ENCODE results near the gene INSL3. TPM values are rescaled to one million over a fixed set of nuclear protein-coding genes. Genes with fewer than 3 reads are reported as not detected.
A peak's percentile ranks its signal among the peaks of the same experiment; 100 is the strongest.
"Not testable (repeated sequence)": the region's sequence is repeated elsewhere in the genome, so short reads cannot be mapped to it uniquely, and the experiment has no call there.

INSL3 gene
- total RNA-seq, 1 donor = 0.81 TPM

DNA sequence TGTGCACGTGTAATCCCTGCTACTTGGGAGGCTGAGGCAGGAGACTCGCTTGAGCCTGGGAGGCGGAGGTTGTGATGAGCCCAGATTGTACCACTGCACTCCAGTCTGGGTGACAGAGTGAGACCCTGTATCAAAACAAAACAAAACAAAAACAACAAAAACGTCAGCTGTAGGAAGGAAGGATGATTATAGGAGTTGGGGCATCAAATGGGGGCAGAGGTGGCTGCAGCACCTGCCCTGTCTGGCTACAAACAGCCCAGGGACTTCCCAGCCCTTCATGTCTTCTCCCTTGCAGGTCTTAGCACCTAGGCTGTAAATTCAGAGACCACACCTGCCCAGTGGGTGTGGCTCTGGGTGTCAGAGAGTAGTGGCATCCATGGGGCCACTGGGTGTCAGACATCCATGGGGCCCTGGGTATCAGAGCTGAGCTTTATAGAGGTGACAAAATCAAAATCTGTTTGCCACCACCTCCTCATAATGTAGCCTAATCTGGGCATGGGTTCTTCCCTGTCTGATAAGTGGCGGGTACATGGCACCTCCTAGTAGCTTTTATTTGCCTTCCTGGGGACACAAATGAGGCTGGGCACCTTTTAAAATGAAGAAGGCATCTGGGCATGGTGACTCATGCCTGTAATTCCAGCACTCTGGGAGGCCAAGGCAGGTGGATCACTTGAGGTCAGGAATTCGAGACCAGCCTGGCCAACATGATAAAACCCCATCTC is 31.1 kb downstream of the INSL3 start:
- DNase-seq (ENCODE audit: low read depth in 2 of 3, low spot score in 2 of 3) = no peak

GRCh38 chr19:17788632-17789031 is 32.7 kb downstream of the INSL3 start:
- no peak for DNase-seq (ENCODE audit: low read depth in 2 of 3, low spot score in 2 of 3)

- DNase-seq (ENCODE audit: low read depth in 2 of 3, low spot score in 2 of 3) = no peak
Observed at GRCh38 chr19:17787274-17787913, 33.9 kb downstream of the INSL3 start.

GRCh38 chr19:17784201-17785008 is 36.9 kb downstream of the INSL3 start:
- peak; percentile 57 to 83 (median 64) for DNase-seq (ENCODE audit: low read depth in 2 of 3, low spot score in 2 of 3)

- not testable (repeated sequence) for DNase-seq (ENCODE audit: low read depth in 2 of 3, low spot score in 2 of 3)
Observed at GRCh38 chr19:17783721-17784120, 37.6 kb downstream of the INSL3 start.

GRCh38 chr19:17780781-17781180 is 40.5 kb downstream of the INSL3 start:
- no peak for DNase-seq (ENCODE audit: low read depth in 2 of 3, low spot score in 2 of 3)

DNA sequence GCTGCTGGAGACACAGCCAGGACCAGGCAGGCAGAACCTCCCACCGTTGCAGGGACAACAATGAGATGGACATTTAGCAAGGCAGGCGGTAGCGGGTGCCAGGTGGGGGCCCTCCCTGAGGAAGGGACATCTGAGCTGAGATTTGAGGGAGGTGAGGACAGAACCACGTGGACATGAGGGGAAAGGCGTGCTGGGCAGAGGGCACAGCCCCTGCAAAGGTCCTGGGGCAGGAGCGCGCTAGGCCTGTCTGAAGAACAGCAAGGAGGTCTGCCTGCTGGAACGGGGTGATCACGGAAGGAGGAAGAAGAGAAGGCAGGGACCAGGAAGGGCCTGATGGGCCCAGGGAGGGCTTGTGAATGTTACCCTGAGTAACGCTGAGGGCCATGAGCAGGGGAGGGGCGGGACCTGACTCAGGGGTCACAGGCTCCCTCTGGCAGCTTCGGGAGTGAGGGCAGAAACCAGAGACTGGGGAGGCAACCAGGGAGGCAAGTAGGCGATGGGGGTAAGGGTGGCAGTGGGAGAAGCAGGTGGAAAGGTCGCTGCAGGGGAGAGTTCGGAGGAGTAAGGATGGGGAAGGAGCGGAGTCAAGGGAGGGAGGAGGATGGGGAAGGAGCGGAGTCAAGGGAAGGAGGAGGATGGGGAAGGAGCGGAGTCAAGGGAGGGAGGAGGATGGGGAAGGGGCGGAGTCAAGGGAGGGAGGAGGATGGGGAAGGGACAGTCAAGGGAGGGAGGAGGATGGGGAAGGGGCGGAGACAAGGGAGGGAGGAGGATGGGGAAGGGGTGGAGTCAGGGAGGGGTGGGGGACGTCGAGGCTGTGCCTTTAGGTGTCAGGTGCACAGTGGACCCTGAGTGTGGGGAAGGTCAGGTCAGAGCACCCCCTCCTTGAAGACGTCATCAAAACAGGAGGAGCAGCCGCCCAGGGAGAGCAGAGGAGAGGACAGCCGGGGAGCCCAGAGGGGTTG is 42.1 kb downstream of the INSL3 start:
- DNase-seq (ENCODE audit: low read depth in 2 of 3, low spot score in 2 of 3) = peak in 2 of 3 donors; percentile 65 to 75

GRCh38 chr19:17778251-17778967 is 42.9 kb downstream of the INSL3 start:
- peak in 2 of 3 donors; percentile 77 to 84 for DNase-seq (ENCODE audit: low read depth in 2 of 3, low spot score in 2 of 3)

- DNase-seq (ENCODE audit: low read depth in 2 of 3, low spot score in 2 of 3) = not testable (repeated sequence)
Observed at GRCh38 chr19:17777840-17778239, 43.5 kb downstream of the INSL3 start.

GRCh38 chr19:17775991-17776803 is 45.1 kb downstream of the INSL3 start:
- DNase-seq (ENCODE audit: low read depth in 2 of 3, low spot score in 2 of 3) = no peak

GRCh38 chr19:17775245-17775927 is 45.9 kb downstream of the INSL3 start:
- DNase-seq (ENCODE audit: low read depth in 2 of 3, low spot score in 2 of 3) = peak in 1 of 3 donors; percentile 27

DNA sequence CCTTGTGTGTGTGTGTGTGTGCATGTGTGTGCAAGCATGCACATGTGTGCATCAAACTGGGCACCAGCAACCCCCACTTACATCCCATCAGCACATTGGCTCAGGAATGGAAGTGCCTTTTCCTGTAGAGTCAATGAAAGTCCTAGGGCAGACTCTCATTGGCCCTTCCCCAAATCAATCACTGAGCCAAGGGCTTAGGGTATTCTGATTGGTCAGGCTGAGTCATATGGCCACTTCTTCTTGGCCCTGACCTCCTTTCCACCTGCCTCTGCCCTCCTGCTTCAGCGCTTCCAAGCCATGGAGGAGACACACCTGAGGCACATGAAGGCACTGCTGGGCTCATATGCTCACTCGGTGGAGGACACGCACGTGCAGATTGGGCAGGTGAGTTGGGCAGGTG is 49.1 kb downstream of the INSL3 start:
- peak in 1 of 3 donors; percentile 51 for DNase-seq (ENCODE audit: low read depth in 2 of 3, low spot score in 2 of 3)

GRCh38 chr19:17770613-17771012 is 50.7 kb downstream of the INSL3 start:
- DNase-seq (ENCODE audit: low read depth in 2 of 3, low spot score in 2 of 3) = no peak

GRCh38 chr19:17767559-17767958 is 53.8 kb downstream of the INSL3 start:
- no peak for DNase-seq (ENCODE audit: low read depth in 2 of 3, low spot score in 2 of 3)

DNA sequence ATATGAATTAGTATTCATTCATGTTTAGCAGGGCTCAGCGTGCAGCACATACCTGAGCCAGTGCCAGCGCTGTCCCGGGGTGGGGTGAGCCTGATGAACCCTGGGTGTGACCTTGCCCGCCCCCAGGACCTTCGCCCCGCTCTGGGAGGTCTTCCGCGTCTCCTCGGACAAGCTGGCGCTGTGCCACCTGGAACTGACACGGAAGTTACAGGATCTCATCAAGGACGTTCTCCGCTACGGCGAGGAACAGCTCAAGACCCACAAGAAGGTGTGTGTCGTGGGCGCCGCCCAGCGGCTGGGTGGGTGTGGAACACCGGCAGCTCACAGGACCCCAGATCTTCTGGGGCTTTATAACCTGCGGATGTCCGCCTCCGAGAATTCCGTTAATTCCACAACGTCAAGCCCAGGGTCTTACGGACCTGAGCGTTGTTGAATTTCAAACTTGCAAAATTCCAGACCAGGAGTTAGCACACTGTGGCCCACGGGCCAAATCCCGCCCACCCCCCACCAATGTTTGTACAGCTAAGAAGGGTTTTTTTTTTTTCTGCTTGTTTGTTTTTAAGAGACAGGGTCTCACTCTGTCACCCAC is 54.7 kb downstream of the INSL3 start:
- DNase-seq (ENCODE audit: low read depth in 2 of 3, low spot score in 2 of 3) = peak in 2 of 3 donors; percentile 82 to 88

All from hematopoietic multipotent progenitor cell (in vitro differentiated cells).